LNCAP (cell line): ENCODE results near the gene MAP3K7CL.

Experiments used
- TF ChIP-seq, protein P1 (sequence below): fragments of 450-650 bp; IDR thresholded peaks from 2 replicates; pipeline ENCODE4 v1.5.1; 2017; ENCODE audit warnings: mild to moderate bottlenecking

Gene MAP3K7CL

DNA sequence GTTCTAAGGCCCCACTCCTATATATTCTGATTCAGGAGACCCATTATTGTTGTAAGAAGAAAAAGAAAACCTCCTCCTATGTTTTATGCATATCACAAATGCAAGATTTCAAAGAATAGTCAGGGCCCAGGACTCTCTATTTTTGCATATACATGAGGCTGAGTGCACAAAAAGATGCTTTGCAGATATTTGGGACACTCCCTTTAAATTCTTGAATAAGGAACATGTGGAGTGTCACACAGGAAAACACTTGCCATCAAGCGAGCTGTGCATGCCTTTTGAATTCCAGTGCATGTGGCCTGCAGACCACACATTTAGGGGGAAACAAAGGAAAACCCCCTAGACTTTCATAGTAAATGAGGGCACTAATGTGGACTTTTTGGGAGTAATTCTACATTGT lies 5.6 kb downstream of the MAP3K7CL start:
- TF ChIP-seq, protein P1, sequence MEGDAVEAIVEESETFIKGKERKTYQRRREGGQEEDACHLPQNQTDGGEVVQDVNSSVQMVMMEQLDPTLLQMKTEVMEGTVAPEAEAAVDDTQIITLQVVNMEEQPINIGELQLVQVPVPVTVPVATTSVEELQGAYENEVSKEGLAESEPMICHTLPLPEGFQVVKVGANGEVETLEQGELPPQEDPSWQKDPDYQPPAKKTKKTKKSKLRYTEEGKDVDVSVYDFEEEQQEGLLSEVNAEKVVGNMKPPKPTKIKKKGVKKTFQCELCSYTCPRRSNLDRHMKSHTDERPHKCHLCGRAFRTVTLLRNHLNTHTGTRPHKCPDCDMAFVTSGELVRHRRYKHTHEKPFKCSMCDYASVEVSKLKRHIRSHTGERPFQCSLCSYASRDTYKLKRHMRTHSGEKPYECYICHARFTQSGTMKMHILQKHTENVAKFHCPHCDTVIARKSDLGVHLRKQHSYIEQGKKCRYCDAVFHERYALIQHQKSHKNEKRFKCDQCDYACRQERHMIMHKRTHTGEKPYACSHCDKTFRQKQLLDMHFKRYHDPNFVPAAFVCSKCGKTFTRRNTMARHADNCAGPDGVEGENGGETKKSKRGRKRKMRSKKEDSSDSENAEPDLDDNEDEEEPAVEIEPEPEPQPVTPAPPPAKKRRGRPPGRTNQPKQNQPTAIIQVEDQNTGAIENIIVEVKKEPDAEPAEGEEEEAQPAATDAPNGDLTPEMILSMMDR, result no peak

DNA sequence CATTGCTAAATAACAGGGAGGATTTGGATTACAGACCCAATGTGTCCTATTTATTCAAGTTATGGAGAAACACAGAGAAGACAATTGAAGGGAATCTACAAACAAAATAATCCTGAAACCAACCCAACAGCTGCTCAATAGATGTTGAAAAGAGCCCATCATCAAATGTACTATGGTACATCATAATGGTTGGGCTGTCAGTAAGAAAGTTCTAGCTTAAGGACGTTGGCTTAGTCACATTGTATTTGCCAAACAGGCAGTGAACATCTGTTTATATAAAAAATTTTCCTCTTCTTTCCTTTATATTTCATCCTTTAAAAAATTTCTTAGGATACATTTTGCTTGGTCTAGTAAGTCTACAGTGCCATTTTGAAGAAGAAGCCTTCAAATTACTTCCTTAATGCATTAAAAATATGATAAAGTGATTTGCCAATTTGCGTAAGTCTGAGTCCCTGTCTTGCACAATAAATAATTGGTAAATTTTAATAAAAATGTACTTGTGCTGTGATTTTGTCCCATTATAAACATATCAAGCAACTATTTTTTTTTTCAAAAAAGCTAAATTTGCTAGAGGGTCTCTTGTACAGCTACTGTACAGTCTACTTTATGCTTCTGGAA lies 14.4 kb downstream of the MAP3K7CL start:
- TF ChIP-seq, protein P1, result no peak

DNA sequence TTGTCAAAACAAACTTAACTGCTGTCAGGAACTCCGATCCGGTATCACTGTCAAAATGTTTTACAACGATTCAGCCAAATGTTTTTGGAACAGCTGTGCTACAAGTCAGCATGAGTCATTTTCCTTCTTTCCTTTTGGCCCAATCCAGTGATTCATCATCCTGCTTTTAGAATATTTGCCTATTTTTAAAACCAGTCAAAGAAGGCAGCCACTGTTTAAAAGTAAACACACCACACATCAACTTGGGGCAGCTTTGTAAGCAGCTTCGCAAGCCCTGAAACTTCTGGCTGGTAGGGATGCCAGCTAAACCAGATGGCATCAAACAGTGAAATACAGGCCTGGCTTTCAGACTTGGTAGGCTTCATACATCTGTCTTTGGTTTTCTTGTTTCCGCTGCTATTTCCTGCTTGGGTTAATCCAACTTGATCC lies 14.9 kb downstream of the MAP3K7CL start:
- TF ChIP-seq, protein P1, result no peak

DNA sequence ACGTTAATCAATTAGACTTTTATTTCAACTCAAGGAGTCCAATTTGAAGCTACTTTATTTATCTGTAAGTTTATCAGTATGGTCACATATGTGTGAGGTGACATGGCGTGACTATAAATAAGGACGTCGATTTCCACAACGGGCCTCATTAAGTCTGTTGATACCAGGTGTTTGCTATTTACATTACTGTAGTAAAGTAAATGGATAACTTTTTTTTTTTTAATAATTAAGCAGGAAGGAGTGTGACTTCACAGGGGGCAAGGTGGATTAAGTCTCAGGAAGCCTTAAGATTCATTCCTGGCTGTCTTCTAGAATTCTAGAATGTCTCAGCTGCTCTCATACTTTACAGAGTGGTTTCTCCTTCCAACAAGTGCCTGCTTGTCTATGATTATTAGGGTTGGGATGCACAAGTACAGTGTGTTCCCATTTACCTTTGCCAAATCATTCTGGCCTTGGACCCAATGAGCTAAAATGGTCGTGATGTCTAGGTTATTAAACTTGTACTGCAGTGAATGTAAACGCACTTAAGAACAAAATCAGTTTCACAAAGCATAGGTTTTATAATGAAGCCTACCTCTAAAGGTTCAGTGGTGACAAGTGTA lies 15.5 kb downstream of the MAP3K7CL start:
- TF ChIP-seq, protein P1, result no peak

DNA sequence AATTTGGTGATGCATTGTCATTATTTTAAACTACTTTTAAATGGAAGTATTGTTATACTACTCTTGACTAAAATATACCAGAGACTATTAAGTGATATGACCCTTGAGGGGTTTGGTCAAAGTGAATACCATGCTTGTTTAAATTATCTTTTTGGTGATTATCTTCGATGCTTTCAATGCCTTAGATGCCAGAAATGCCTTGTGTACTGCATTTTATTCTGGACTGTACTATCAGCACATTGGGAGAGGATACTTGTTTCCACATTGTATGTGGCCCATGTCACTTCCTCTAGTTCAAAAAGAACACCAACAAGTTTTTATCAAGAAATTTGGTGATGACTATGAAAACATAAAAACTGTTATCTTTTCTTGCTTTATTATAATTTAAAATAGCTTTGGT lies 16.3 kb downstream of the MAP3K7CL start:
- TF ChIP-seq, protein P1, result no peak

DNA sequence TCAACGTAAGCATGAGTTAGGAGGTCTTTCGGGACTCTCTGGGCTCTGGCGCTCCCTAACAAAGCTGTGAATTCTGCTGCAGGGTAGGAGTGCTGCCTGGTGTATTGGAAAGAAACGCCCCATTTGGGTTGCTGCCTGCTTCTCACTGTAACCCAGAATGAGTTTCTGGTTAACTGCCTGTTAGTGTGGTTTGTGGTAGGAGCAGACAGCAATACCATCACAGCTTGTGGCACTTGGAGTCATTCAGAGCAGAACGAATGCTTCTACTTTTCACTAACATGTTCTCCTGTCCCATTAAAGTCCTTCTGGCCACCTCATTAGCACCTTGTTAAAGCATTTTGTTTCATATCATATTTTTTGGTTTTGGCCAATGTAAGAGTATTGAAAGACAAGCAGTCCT lies 18.1 kb downstream of the MAP3K7CL start:
- TF ChIP-seq, protein P1, result no peak

DNA sequence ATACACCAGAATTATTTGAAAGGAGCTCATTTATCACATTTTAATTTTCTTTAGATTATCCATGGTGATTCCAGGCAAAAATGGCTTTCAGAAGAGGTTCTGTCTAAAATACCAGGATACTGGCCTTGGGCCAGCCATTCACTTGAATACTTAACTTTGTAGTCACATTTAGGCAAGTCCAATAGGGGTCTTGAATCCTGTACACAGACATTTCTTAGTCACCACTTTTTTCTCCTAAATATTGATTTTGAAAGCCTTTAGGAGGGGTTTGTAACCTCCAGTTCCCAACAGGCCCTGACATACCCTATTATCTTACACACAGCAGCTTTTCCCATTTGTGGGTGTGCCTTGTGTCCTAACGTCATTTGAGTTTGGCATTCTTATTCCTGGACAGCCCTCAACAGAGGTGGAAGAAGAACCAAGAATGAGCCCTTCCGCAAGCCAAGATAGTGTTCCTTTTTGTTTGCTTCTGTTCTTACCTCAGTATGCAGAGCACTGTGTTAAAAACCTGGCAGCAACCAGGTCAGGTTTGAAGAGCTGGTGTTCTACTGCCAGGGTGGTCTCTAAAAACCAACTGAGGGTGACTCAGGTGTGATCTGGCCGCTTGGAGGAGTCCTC lies 19.5 kb downstream of the MAP3K7CL start:
- TF ChIP-seq, protein P1, result no peak
